ENCODE data around the gene LCLAT1.

DNA sequence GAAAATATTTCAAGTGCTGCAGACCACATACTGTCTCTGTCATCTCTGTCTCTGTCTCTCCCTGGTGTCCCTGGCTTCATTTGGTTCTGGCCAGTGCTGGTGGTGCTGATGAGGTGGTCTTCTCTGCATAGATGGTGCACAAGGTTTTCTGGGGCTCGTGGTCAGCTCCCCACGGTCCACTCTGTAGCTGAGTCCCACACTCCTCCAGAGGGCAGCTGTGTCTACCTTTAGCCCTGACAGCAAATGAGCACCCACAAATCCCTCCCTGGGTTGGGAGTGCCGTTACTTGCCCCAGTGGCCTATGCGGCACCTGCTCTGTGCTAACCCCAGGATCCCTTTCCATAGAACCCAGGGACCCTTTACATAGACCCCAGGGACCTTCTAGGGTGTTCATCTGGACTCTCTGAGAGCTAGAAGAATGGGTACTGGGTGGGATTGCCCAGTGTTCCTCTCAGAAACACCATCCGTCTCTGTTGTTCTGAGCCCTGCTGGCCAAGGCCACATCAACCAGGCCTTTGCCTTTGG lies 230.9 kb downstream of the LCLAT1 start:
- TF ChIP-seq CTCF (conservative IDR thresholded peaks at IDR 0.05): no peak
- TF ChIP-seq ZFX (IDR thresholded peaks at IDR 0.05): no peak
